ENCODE data around the gene PIPOX. TPM values are rescaled to one million over a fixed set of nuclear protein-coding genes. Genes with fewer than 3 reads are reported as not detected.

The PIPOX gene
- total RNA-seq, 4 donors from 2014 or later, result 0.80 to 2.5 (median 1.5) TPM

DNA sequence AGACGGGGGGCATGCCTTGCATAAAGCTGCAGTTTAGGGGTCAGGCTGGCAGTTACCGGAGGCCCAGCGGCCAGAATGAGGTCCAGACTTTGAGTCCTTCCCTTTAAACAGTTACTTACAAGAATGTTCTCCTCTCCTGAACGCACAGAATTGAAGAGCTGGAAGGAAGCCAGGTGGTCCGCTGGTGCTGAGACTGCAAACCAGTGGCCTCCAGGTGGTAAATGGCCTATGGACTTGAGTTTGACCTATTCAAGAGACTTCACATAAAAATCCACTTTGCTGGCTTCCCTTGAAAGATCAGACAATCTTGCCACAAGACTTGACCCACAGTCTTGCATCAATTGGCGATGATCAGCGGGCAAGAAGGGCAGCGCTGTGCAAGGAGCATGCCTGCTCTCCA lies 22.4 kb upstream of the PIPOX start:
- no peak overlapping the region for H3K4me3 ChIP-seq (ENCODE audit: low read depth, poor library complexity, severe bottlenecking)
- no peak for TF ChIP-seq POLR2A (IDR thresholded peaks at IDR 0.05)
- TF ChIP-seq, protein P1, sequence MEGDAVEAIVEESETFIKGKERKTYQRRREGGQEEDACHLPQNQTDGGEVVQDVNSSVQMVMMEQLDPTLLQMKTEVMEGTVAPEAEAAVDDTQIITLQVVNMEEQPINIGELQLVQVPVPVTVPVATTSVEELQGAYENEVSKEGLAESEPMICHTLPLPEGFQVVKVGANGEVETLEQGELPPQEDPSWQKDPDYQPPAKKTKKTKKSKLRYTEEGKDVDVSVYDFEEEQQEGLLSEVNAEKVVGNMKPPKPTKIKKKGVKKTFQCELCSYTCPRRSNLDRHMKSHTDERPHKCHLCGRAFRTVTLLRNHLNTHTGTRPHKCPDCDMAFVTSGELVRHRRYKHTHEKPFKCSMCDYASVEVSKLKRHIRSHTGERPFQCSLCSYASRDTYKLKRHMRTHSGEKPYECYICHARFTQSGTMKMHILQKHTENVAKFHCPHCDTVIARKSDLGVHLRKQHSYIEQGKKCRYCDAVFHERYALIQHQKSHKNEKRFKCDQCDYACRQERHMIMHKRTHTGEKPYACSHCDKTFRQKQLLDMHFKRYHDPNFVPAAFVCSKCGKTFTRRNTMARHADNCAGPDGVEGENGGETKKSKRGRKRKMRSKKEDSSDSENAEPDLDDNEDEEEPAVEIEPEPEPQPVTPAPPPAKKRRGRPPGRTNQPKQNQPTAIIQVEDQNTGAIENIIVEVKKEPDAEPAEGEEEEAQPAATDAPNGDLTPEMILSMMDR (IDR thresholded peaks at IDR 0.05), result no peak
- DNase-seq (ENCODE audit: low spot score in 2 of 2), result no peak
- intact Hi-C loops (cut with DNase I; ENCODE audit: low total_unique reads), result no loop called here
- 70 to 79% methylated on average over 8 of the region's 8 CpGs for WGBS, 2 donors

DNA sequence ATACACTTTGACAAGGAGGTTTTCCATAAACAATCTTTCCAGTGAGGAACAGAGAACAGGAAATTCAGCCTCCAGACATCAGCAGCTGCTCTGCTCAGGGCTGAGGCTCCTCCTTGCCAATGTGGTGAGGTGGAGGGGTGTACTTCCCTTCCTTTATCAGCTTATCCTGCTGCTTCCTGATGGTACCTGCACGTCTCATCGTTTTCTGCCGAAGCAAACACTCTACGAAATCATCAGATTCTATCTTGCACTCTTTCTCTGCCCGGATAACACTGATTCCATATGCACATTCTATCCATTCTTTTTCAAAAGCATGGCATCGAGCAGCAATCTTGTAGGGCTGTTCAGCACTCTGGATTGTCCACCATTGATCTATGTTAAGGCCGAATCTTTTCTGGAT lies 21.7 kb upstream of the PIPOX start:
- intact Hi-C loops (cut with DNase I; ENCODE audit: low total_unique reads), result no loop called here
- no peak for DNase-seq (ENCODE audit: low spot score in 2 of 2)
- 72 to 77% methylated on average over 7 of the region's 7 CpGs for WGBS, 2 donors
- H3K4me3 ChIP-seq (ENCODE audit: low read depth, poor library complexity, severe bottlenecking), result no peak overlapping the region
- TF ChIP-seq, protein P1 (IDR thresholded peaks at IDR 0.05), result no peak
- TF ChIP-seq POLR2A (IDR thresholded peaks at IDR 0.05), result no peak

DNA sequence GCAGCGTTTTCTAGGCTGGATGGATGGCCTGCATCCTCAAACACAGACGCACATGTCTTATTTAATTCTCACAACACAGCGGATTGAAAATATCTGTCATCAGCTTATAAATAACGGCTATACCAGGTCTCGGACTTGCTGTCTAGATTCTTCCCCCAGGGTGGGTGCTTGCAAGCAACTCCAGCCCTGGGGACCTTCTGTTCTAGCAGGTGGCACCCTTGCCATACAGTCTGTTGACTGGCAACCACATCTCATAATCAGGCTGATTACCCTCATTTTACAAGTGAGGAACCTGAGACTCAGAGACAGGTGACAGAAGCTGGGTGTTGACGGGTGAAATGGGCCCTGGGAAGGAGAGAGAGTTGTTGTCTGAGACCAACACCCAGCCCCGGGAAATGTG lies 20.9 kb upstream of the PIPOX start:
- TF ChIP-seq POLR2A (IDR thresholded peaks at IDR 0.05), result no peak
- no peak overlapping the region for H3K4me3 ChIP-seq (ENCODE audit: low read depth, poor library complexity, severe bottlenecking)
- DNase-seq (ENCODE audit: low spot score in 2 of 2), result no peak
- intact Hi-C loops (cut with DNase I; ENCODE audit: low total_unique reads), result no loop called here
- 88 to 91% methylated on average over 7 of the region's 7 CpGs for WGBS, 2 donors

DNA sequence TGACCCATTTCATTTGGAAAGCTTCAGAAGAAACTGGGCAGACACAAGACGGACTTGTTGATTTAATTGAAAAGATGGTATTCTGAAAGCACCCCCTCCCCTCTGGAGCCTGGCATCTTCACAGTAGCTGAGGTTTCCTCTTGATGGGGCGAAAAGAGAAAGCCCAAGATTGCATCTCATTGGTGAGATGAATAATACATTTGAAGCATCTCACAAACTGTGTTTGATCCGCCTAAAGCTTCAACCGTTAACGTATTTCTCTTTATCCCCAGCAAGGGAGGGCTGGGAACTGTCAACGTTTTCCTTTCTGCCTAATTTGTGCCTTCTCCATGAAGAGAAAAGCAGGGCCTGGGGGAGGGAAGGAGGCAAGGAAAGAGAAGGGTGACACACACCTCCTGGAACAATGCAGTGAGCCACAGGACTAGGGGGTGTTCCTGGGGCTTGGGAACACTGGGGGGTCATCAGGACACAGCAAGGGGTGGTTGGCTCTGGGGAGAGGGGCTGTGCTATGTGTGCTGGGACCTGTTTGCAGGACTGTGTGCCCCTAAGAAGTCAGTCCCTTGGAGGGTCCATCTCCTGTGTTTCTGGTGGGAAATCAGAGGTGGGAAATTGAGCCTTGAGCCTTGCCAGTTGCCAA lies 18.5 kb upstream of the PIPOX start:
- intact Hi-C loops (cut with DNase I; ENCODE audit: low total_unique reads), result no loop called here
- no peak for DNase-seq (ENCODE audit: low spot score in 2 of 2)
- 66 to 71% methylated on average over 6 of the region's 6 CpGs for WGBS, 2 donors
- TF ChIP-seq POLR2A (IDR thresholded peaks at IDR 0.05), result no peak
- TF ChIP-seq, protein P1 (IDR thresholded peaks at IDR 0.05), result no peak
- H3K4me3 ChIP-seq (ENCODE audit: low read depth, poor library complexity, severe bottlenecking), result no peak overlapping the region

DNA sequence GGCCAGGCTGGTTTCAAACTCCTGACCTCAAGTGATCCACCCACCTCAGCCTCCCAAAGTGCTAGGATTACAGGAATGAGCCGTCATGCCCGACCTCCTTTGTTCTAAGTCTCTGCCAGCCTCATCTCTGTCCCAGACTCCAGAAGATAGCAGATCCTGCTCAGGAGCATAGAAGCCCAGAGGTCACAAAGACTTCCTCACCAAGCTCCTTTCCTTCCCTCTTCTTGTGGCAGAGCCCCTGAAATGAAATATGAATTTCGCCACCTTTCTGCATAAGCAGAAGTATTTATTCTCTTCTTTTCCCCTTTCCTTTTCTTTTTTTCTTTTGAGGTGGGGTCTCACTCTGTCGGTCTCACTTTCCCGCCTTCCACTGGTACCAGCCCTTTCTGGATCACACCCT lies 11.5 kb upstream of the PIPOX start:
- intact Hi-C loops (cut with DNase I; ENCODE audit: low total_unique reads), result no loop called here
- no peak for DNase-seq (ENCODE audit: low spot score in 2 of 2)
- no peak for TF ChIP-seq POLR2A (IDR thresholded peaks at IDR 0.05)
- TF ChIP-seq, protein P1 (IDR thresholded peaks at IDR 0.05), result no peak
- WGBS, 2 donors, result 51 to 65% methylated on average over 5 of the region's 5 CpGs
- H3K4me3 ChIP-seq (ENCODE audit: low read depth, poor library complexity, severe bottlenecking), result no peak overlapping the region

DNA sequence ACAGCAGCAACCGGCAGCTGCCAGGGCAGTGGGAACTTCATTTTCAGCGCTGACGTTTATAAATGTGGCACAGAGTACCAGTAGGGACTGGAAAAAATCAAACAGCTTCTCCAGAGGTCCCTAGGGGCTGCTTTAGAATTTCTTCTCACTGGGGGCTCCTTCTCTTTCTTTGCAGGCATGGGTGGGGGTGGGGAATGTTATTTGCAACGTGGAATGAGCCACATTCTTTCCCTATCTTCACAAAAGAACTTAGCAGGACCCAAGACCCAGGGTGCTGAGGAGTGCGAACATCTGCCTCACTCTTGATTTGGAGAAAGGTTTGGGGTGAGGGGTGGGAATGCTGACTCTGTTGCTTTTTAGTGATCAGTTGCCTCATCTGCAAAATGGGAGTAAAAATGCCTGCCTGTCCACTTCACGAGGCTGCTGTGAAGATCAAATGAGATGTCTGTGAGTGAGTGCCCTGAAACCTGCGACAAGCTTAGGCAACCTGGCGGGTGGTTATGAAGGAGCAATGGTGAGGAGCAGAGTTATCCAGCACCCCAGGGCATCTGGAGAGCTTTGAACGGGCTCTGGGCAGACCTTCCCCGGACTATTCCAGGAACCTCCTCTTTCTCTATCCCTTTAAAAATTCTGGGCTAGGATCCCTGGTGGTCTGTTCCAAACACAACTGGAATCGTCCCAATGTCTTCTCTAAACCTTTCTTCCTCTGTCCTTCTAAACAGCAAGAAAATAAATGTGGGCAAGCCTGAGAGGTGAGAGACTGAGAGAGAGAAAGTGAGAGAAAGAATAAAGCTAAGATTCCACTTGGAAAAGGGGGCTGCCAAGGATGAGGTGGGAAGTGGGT lies 10.7 kb upstream of the PIPOX start:
- no peak overlapping the region for H3K4me3 ChIP-seq (ENCODE audit: low read depth, poor library complexity, severe bottlenecking)
- TF ChIP-seq, protein P1 (IDR thresholded peaks at IDR 0.05), result no peak
- no peak for TF ChIP-seq POLR2A (IDR thresholded peaks at IDR 0.05)
- no peak for DNase-seq (ENCODE audit: low spot score in 2 of 2)
- intact Hi-C loops (cut with DNase I; ENCODE audit: low total_unique reads), result no loop called here
- 19 to 34% methylated on average over 11 of the region's 11 CpGs for WGBS, 2 donors
